ENCODE data around the gene SIRT5. TPM values are rescaled to one million over a fixed set of nuclear protein-coding genes. Genes with fewer than 3 reads are reported as not detected.

The SIRT5 gene
- polyA plus RNA-seq, 3 donors, result 3.3 to 5.0 (median 3.4) TPM

DNA sequence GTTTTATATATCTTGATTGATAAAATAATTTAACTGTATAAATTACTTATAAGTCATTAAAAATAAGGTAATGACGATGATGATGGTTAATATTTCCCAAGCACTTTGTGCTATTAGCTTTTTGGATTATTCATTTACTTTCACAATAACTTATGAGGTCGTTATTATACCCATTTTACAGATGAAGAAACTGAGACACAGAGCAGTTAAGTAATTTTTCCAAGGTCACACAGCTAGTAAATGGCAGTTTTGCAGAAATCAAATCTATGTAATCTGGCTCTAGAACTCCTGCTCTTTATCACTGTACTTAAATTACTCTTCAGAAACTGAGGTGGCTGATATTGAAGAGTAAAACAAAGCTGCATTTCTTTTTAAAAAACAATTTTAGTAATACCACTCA is 58.9 kb downstream of the SIRT5 start:
- Histone ChIP-seq H3K9me3 (replicated peaks in 1 of 2; ENCODE audit: control insufficient read depth in 1 of 2, insufficient read depth in 1 of 2, low read length in 2 of 2) (no peaks in the 10 kb centered on the region), H3K27me3 (ENCODE audit: control insufficient read depth in 2 of 2, insufficient read depth in 2 of 2, low read length in 2 of 2) (no peaks in the 10 kb centered on the region), H3K4me1 (ENCODE audit: control insufficient read depth in 1 of 2, insufficient read depth in 2 of 2, low read length in 2 of 2) (peaks cover 24 to 28% of the 10 kb centered on the region in 2 donors), H3K79me2 (ENCODE audit: insufficient read depth, low read length) (peaks cover 6% of the 10 kb centered on the region), H2AFZ (ENCODE audit: insufficient read depth, low read depth, low read length, poor library complexity, severe bottlenecking) (no peak overlapping the region), H3K9ac (ENCODE audit: insufficient read depth, low read length, poor library complexity, severe bottlenecking) (no peak overlapping the region), H3K36me3 (replicated peaks in 1 of 2; ENCODE audit: control insufficient read depth in 1 of 2, insufficient read depth in 2 of 2, low read length in 2 of 2) (peaks cover 42 to 74% of the 10 kb centered on the region in 2 donors), H4K20me1 (ENCODE audit: insufficient read depth, low read length) (peaks cover 5% of the 10 kb centered on the region), H3K4me3 (replicated peaks in 1 of 3; ENCODE audit: low read depth in 2 of 3, low read length in 3 of 3) (no peak overlapping the region), H3K27ac (ENCODE audit: low read depth in 1 of 2, low read length in 2 of 2) (no peak overlapping the region), H3K4me2 (replicated peaks; ENCODE audit: extremely low read depth, low read length, poor library complexity, severe bottlenecking) (no peak overlapping the region)
- no peak for DNase-seq
- intact Hi-C loops (cut with micrococcal nuclease), result no loop called here
- Mint-ChIP-seq H3K9me3 (peaks cover 0 to 1% (median 0%) of the 10 kb centered on the region in 7 donors), H3K27me3 (ENCODE audit: low read depth in 3 of 3) (peaks cover 0 to 3% (median 0%) of the 10 kb centered on the region in 3 donors), H3K4me3 (no peak overlapping the region), H3K36me3 (peaks cover 42 to 68% of the 10 kb centered on the region in 2 donors), H3K27ac (no peak overlapping the region), H3K4me1 (peaks cover 31% of the 10 kb centered on the region)
- WGBS (ENCODE audit: insufficient coverage), result no CpG with 5 or more reads among the region's 2 CpGs
- TF ChIP-seq CTCF (IDR thresholded peaks at IDR 0.05), result no peak

- Histone ChIP-seq H3K27ac (ENCODE audit: low read depth in 1 of 2, low read length in 2 of 2) (peak overlapping the region in 1 of 2 donors; percentile 44), H4K20me1 (ENCODE audit: insufficient read depth, low read length) (peaks cover 5% of the 10 kb centered on the region), H3K4me2 (replicated peaks; ENCODE audit: extremely low read depth, low read length, poor library complexity, severe bottlenecking) (no peak overlapping the region), H3K36me3 (replicated peaks in 1 of 2; ENCODE audit: control insufficient read depth in 1 of 2, insufficient read depth in 2 of 2, low read length in 2 of 2) (peaks cover 21 to 63% of the 10 kb centered on the region in 2 donors), H3K4me1 (ENCODE audit: control insufficient read depth in 1 of 2, insufficient read depth in 2 of 2, low read length in 2 of 2) (peaks cover 30 to 34% of the 10 kb centered on the region in 2 donors), H3K9ac (ENCODE audit: insufficient read depth, low read length, poor library complexity, severe bottlenecking) (no peak overlapping the region), H3K9me3 (replicated peaks in 1 of 2; ENCODE audit: control insufficient read depth in 1 of 2, insufficient read depth in 1 of 2, low read length in 2 of 2) (no peaks in the 10 kb centered on the region), H3K27me3 (ENCODE audit: control insufficient read depth in 2 of 2, insufficient read depth in 2 of 2, low read length in 2 of 2) (no peaks in the 10 kb centered on the region), H2AFZ (ENCODE audit: insufficient read depth, low read depth, low read length, poor library complexity, severe bottlenecking) (no peak overlapping the region), H3K4me3 (replicated peaks in 1 of 3; ENCODE audit: low read depth in 2 of 3, low read length in 3 of 3) (no peak overlapping the region), H3K79me2 (ENCODE audit: insufficient read depth, low read length) (peaks cover 13% of the 10 kb centered on the region)
- Mint-ChIP-seq H3K27ac (peak overlapping the region in 2 of 7 donors; percentile 14 to 48), H3K4me1 (peaks cover 38% of the 10 kb centered on the region), H3K27me3 (ENCODE audit: low read depth in 3 of 3) (peaks cover 0 to 3% (median 0%) of the 10 kb centered on the region in 3 donors), H3K9me3 (peaks cover 0 to 1% (median 0%) of the 10 kb centered on the region in 7 donors), H3K4me3 (peak overlapping the region in 1 of 2 donors; percentile 54), H3K36me3 (peaks cover 38 to 54% of the 10 kb centered on the region in 2 donors)
- intact Hi-C loops (cut with micrococcal nuclease), result no loop called here
- peak in 2 of 3 donors; percentile 13 to 34 for DNase-seq
- WGBS (ENCODE audit: insufficient coverage), result no CpG with 5 or more reads among the region's 4 CpGs
- no peak for TF ChIP-seq CTCF (IDR thresholded peaks at IDR 0.05)
Observed at GRCh38 chr6:13635948-13636658, 61.7 kb downstream of the SIRT5 start.
